ENCODE data around the gene FDXR.

The FDXR gene

GRCh38 chr17:74903671-74904070, 30.9 kb upstream of the FDXR start:
- Histone ChIP-seq H3K36me3 (ENCODE audit: low read depth) (no peaks in the 10 kb centered on the region), H3K27me3 (ENCODE audit: insufficient read depth, poor library complexity, severe bottlenecking) (no peaks in the 10 kb centered on the region), H3K4me3 (ENCODE audit: severe bottlenecking) (no peak overlapping the region), H3K4me1 (ENCODE audit: insufficient read depth, poor library complexity, severe bottlenecking) (no peaks in the 10 kb centered on the region), H3K9me3 (ENCODE audit: severe bottlenecking) (no peaks in the 10 kb centered on the region), H3K27ac (ENCODE audit: poor library complexity, severe bottlenecking) (no peak overlapping the region)
- ATAC-seq (ENCODE audit: low read depth) (no peak), DNase-seq (ENCODE audit: low spot score) (no peak)
- TF ChIP-seq, protein P1, sequence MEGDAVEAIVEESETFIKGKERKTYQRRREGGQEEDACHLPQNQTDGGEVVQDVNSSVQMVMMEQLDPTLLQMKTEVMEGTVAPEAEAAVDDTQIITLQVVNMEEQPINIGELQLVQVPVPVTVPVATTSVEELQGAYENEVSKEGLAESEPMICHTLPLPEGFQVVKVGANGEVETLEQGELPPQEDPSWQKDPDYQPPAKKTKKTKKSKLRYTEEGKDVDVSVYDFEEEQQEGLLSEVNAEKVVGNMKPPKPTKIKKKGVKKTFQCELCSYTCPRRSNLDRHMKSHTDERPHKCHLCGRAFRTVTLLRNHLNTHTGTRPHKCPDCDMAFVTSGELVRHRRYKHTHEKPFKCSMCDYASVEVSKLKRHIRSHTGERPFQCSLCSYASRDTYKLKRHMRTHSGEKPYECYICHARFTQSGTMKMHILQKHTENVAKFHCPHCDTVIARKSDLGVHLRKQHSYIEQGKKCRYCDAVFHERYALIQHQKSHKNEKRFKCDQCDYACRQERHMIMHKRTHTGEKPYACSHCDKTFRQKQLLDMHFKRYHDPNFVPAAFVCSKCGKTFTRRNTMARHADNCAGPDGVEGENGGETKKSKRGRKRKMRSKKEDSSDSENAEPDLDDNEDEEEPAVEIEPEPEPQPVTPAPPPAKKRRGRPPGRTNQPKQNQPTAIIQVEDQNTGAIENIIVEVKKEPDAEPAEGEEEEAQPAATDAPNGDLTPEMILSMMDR (IDR thresholded peaks at IDR 0.05; ENCODE audit: poor library complexity, severe bottlenecking), result no peak

DNA sequence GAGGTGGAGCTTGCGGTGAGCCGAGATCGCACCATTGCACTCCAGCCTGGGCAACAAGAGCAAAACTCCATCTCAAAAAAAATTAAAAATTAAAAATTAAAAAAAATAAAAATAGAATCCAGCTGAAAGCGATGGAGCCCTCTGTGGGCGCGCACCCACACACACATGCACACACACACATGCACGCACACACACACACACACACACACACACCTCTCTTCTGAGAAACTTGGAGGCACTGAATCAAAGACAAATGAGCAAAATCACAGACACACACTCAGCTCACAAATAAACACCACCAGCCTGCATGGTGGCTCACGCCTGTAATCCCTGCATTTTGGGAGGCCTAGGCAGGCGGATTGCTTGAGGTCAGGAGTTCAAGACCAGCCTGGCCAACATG, 30.2 kb upstream of the FDXR start:
- Histone ChIP-seq H3K9me3 (ENCODE audit: severe bottlenecking) (no peaks in the 10 kb centered on the region), H3K27ac (ENCODE audit: poor library complexity, severe bottlenecking) (no peak overlapping the region), H3K4me3 (ENCODE audit: severe bottlenecking) (no peak overlapping the region), H3K27me3 (ENCODE audit: insufficient read depth, poor library complexity, severe bottlenecking) (no peaks in the 10 kb centered on the region), H3K36me3 (ENCODE audit: low read depth) (no peaks in the 10 kb centered on the region), H3K4me1 (ENCODE audit: insufficient read depth, poor library complexity, severe bottlenecking) (no peaks in the 10 kb centered on the region)
- DNase-seq (ENCODE audit: low spot score) (no peak), ATAC-seq (ENCODE audit: low read depth) (no peak)
- TF ChIP-seq, protein P1 (IDR thresholded peaks at IDR 0.05; ENCODE audit: poor library complexity, severe bottlenecking), result no peak

- TF ChIP-seq, protein P1 (IDR thresholded peaks at IDR 0.05; ENCODE audit: poor library complexity, severe bottlenecking), result no peak
- ATAC-seq (ENCODE audit: low read depth), result no peak
- no peak for DNase-seq (ENCODE audit: low spot score)
- Histone ChIP-seq H3K27ac (ENCODE audit: poor library complexity, severe bottlenecking) (no peak overlapping the region), H3K36me3 (ENCODE audit: low read depth) (no peaks in the 10 kb centered on the region), H3K9me3 (ENCODE audit: severe bottlenecking) (no peaks in the 10 kb centered on the region), H3K27me3 (ENCODE audit: insufficient read depth, poor library complexity, severe bottlenecking) (peaks cover 3% of the 10 kb centered on the region), H3K4me3 (ENCODE audit: severe bottlenecking) (no peak overlapping the region), H3K4me1 (ENCODE audit: insufficient read depth, poor library complexity, severe bottlenecking) (no peaks in the 10 kb centered on the region)
Measured at GRCh38 chr17:74901353-74902135, 28.8 kb upstream of the FDXR start.

DNA sequence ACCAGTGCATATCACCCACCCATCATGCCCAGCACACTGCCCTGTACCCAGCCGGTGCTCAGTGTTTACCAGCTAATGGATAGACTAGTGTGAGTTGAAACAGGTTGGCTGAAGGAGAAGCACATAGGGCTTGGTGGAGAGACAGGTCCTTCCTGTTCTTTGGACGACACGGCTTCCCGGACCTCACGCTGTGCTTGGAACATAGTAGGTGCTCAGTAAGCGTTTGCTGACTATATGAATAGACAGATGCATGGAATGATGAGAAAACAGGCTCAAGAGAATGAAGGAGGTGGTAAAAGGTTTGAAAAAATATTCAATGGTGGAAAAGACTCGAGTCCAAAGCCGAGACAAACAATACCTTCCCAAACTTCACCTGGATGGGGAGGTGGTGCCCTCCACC, 27.4 kb upstream of the FDXR start:
- Histone ChIP-seq H3K36me3 (ENCODE audit: low read depth) (no peaks in the 10 kb centered on the region), H3K27ac (ENCODE audit: poor library complexity, severe bottlenecking) (no peak overlapping the region), H3K9me3 (ENCODE audit: severe bottlenecking) (no peaks in the 10 kb centered on the region), H3K27me3 (ENCODE audit: insufficient read depth, poor library complexity, severe bottlenecking) (peaks cover 10% of the 10 kb centered on the region), H3K4me1 (ENCODE audit: insufficient read depth, poor library complexity, severe bottlenecking) (no peaks in the 10 kb centered on the region), H3K4me3 (ENCODE audit: severe bottlenecking) (no peak overlapping the region)
- TF ChIP-seq, protein P1 (IDR thresholded peaks at IDR 0.05; ENCODE audit: poor library complexity, severe bottlenecking), result no peak
- DNase-seq (ENCODE audit: low spot score) (no peak), ATAC-seq (ENCODE audit: low read depth) (no peak)

DNA sequence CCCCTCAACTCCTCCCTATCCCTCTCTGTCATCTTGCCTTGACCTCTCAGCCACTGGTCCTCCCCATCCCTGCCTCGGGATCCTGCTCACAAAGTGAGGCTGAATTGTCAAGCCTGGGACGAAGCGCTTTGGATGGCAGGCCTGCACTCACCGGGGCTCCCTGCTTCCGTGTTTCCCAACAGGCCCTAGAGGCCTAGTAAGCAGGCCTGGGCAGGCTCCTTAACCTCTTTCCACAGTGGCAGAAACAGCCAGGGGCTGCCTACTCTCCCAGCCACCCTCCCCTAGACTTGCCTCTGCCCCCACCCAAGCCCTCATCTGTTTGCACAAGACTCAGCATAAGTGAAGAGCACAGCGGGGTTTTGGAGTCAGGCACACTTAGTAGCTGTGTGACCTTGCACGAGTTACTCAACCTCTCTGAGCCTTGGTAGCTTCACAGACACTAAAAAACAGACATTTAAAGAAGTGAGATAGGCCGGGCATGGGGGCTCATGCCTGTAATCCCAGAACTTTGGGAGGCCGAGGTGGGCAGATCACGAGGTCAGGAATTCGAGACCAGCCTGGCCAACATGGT, 25.7 kb upstream of the FDXR start:
- no peaks in the 10 kb centered on the region for H3K36me3 ChIP-seq (ENCODE audit: low read depth)
- H3K9me3 ChIP-seq (ENCODE audit: severe bottlenecking), result no peaks in the 10 kb centered on the region
- no peak overlapping the region for H3K27ac ChIP-seq (ENCODE audit: poor library complexity, severe bottlenecking)
- DNase-seq (ENCODE audit: low spot score), result peak; percentile 58
- peaks cover 28% of the 10 kb centered on the region for H3K27me3 ChIP-seq (ENCODE audit: insufficient read depth, poor library complexity, severe bottlenecking)
- TF ChIP-seq, protein P1 (IDR thresholded peaks at IDR 0.05; ENCODE audit: poor library complexity, severe bottlenecking), result no peak
- H3K4me1 ChIP-seq (ENCODE audit: insufficient read depth, poor library complexity, severe bottlenecking), result no peaks in the 10 kb centered on the region
- ATAC-seq (ENCODE audit: low read depth), result no peak
- H3K4me3 ChIP-seq (ENCODE audit: severe bottlenecking), result no peak overlapping the region
